Fibroblast of lung (primary cell): Measurements from ENCODE around the gene PTOV1.

Source experiments
- CTCF ChIP-seq, 2 donors: IDR thresholded peaks in 1 of 2; conservative IDR thresholded peaks in 1 of 2; 1 replicate in 1 of 2; 2 replicates in 1 of 2; pipeline ENCODE4 v1.5.1; 2011 to 2012; ENCODE audit warnings: low read length in 2 of 2, control low read depth in 1 of 2, inconsistent platforms in 1 of 2, low read depth in 1 of 2, mild to moderate bottlenecking in 1 of 2
- EZH2 ChIP-seq: IDR thresholded peaks from 2 replicates; pipeline ENCODE4 v1.5.1; 2012; ENCODE audit warnings: low read length, control low read depth, mild to moderate bottlenecking; ENCODE audit errors: missing control alignments

GRCh38 chr19:49837009-49837310 lies 14.0 kb upstream of the PTOV1 start:
- TF ChIP-seq CTCF (conservative IDR thresholded peaks at IDR 0.05 in 1 of 2, IDR thresholded peaks at IDR 0.05 in 1 of 2; ENCODE audit: low read depth in 1 of 2, low read length in 2 of 2) (no peak), EZH2 (no peak)
